GM23248 (cell line): ENCODE results near the gene SMARCA2. TPM values are rescaled to one million over a fixed set of nuclear protein-coding genes. Genes with fewer than 3 reads are reported as not detected.
A peak's percentile ranks its signal among the peaks of the same experiment; 100 is the strongest.

Experiments used
- DNase-seq: peaks from one replicate; pipeline ENCODE4 v3.0.0-alpha.2; 2015
- H2AFZ ChIP-seq: fragments of 200-600 bp; sonication (generic); 2 replicates; pipeline ENCODE4 v1.6.1; 2016; ENCODE audit warnings: antibody characterized with exemption
- H3F3A ChIP-seq: fragments of 200-600 bp; sonication (generic); 2 replicates; pipeline ENCODE4 v1.6.1; 2016; ENCODE audit warnings: mild to moderate bottlenecking, antibody characterized with exemption, mixed run types; ENCODE audit not compliant: insufficient read depth
- H3K27ac ChIP-seq: fragments of 200-600 bp; sonication (generic); 2 replicates; pipeline ENCODE4 v1.5.1; 2016; ENCODE audit warnings: mild to moderate bottlenecking
- H3K27me3 ChIP-seq: fragments of 200-600 bp; sonication (generic); replicated peaks from 2 replicates; pipeline ENCODE4 v1.6.1; 2016; ENCODE audit warnings: mild to moderate bottlenecking; ENCODE audit not compliant: insufficient read depth
- H3K36me3 ChIP-seq: fragments of 200-600 bp; sonication (generic); 2 replicates; pipeline ENCODE4 v1.6.1; 2016; ENCODE audit warnings: low read depth, mild to moderate bottlenecking
- H3K4me1 ChIP-seq: fragments of 200-600 bp; sonication (generic); 2 replicates; pipeline ENCODE4 v1.6.1; 2016; ENCODE audit warnings: mild to moderate bottlenecking; ENCODE audit not compliant: insufficient read depth
- H3K4me2 ChIP-seq: fragments of 200-600 bp; sonication (generic); one replicate; pipeline ENCODE4 v1.6.1; 2016; ENCODE audit warnings: mild to moderate bottlenecking; ENCODE audit not compliant: unreplicated experiment
- H3K4me3 ChIP-seq: fragments of 200-600 bp; sonication (generic); 2 replicates; pipeline ENCODE4 v1.5.1; 2016; ENCODE audit warnings: mild to moderate bottlenecking
- H3K79me2 ChIP-seq: fragments of 200-600 bp; sonication (generic); 2 replicates; pipeline ENCODE4 v1.6.1; 2016; ENCODE audit warnings: mild to moderate bottlenecking; ENCODE audit not compliant: insufficient read depth
- H3K9ac ChIP-seq: fragments of 200-600 bp; sonication (generic); 2 replicates; pipeline ENCODE4 v1.6.1; 2016; ENCODE audit warnings: mild to moderate bottlenecking
- H3K9me2 ChIP-seq: fragments of 200-600 bp; sonication (generic); 2 replicates; pipeline ENCODE4 v1.6.1; 2016; ENCODE audit warnings: mixed run types, mild to moderate bottlenecking, moderate library complexity; ENCODE audit not compliant: insufficient read depth
- H3K9me3 ChIP-seq: fragments of 200-600 bp; sonication (generic); one replicate; pipeline ENCODE4 v1.6.1; 2017; ENCODE audit warnings: low read depth
- H4K20me1 ChIP-seq: fragments of 200-600 bp; sonication (generic); 2 replicates; pipeline ENCODE4 v1.6.0; 2016; ENCODE audit not compliant: insufficient read depth
- EZH2 ChIP-seq: fragments of 200-600 bp; sonication (generic); IDR thresholded peaks from 2 replicates; pipeline ENCODE4 v1.6.1; 2018; ENCODE audit warnings: antibody characterized with exemption, mild to moderate bottlenecking; ENCODE audit not compliant: insufficient read depth, poor library complexity, severe bottlenecking
- EZH2phosphoT487 ChIP-seq: fragments of 200-600 bp; sonication (generic); IDR thresholded peaks from 2 replicates; pipeline ENCODE4 v1.6.1; 2018; ENCODE audit warnings: antibody characterized with exemption, moderate library complexity, mild to moderate bottlenecking, low read depth; ENCODE audit not compliant: insufficient read depth
- WGBS, 2 experiments: methylation state at CpG; one replicate each; pipeline ENCODE4 v1.1.6; 2015 to 2017; ENCODE audit warnings: low lambda C conversion rate in 2 of 2, low coverage in 1 of 2; ENCODE audit errors: missing lambda C conversion rate in 2 of 2; 5-methylcytosine and 5-hydroxymethylcytosine counted together
- in situ Hi-C: fragments of 300-500 bp; cut with MboI; formaldehyde crosslinking; loops from 2 replicates; pipeline ENCODE4 v1.15.0; 2020
- polyA plus RNA-seq: library from polyadenylated mRNA; unstranded; fragments of >200 nt; fragmentation: Nextera tagmentation; extraction: Ambion mirVana; gene quantifications from 2 replicates; pipeline ENCODE4 v1.2.1, GENCODE V29; 2016
- total RNA-seq: library from RNA; depleted of rRNA; stranded (reverse); fragments of >200 nt; shearing (Covaris generic); gene quantifications from 2 replicates; pipeline ENCODE4 v1.2.3, GENCODE V29; 2014

SMARCA2 gene
- total and polyA plus RNA-seq, 2 experiments from 2014 or later = 26.7 to 47.4 TPM

DNA sequence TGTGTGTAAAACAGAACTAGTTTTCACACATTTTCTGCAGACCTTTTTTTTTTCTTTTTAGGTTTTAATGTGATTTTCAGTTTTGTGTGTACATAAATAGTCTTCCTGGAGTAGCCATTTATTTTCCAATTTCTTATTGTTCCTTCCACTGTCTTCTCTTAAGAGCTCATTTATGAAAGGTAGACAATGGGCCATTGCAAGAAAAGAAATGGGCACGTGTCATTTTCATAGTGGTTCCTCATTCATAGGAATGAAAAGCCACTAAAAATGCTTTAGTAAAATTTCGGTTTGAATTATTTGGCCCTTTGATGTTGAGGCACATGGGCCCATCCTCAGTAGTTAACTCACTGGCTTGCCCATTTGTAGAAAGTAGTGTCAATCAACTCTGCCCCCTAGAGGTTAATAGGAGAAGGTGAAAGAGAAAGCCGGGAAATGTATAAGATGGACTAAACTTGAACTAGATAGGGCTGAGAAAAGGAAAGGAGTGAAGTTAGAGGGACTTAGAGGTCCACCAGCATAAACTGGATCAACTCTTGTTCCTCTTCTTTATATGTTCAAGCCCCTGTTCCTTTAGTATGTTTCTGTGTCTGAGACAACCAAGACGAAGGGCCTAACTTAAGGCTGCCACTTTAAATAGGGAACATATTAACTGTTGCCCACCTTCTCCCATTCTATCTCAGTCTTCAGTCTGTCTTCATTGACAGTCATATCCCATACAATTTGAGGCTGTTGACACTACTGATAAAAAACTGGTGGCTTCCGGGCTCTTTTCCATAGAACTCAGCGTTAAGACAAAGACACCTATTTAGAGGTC lies 72.6 kb downstream of the SMARCA2 start:
- peaks cover 11% of the 10 kb centered on the region for H3K4me1 ChIP-seq
- peak; percentile 72 for DNase-seq
- no peaks in the 10 kb centered on the region for H3K9me2 ChIP-seq
- no peaks in the 10 kb centered on the region for H3K9me3 ChIP-seq
- no peak overlapping the region for H3K4me2 ChIP-seq
- in situ Hi-C loops = no loop called here
- no peak overlapping the region for H3K9ac ChIP-seq
- no peaks in the 10 kb centered on the region for H3K79me2 ChIP-seq
- peaks cover 14% of the 10 kb centered on the region; the same call in 1 of the 2 replicates for H3F3A ChIP-seq
- TF ChIP-seq EZH2phosphoT487 (no peak), EZH2 (no peak)
- WGBS, 2 experiments = 77 to 78% methylated on average over 6 of the region's 6 CpGs
- H3K27me3 ChIP-seq = no peaks in the 10 kb centered on the region
- H3K27ac ChIP-seq = no peak overlapping the region
- no peak overlapping the region for H2AFZ ChIP-seq
- no peaks in the 10 kb centered on the region for H4K20me1 ChIP-seq
- H3K4me3 ChIP-seq = no peak overlapping the region
- H3K36me3 ChIP-seq = peaks cover 41% of the 10 kb centered on the region; the same call in 1 of the 2 replicates

DNA sequence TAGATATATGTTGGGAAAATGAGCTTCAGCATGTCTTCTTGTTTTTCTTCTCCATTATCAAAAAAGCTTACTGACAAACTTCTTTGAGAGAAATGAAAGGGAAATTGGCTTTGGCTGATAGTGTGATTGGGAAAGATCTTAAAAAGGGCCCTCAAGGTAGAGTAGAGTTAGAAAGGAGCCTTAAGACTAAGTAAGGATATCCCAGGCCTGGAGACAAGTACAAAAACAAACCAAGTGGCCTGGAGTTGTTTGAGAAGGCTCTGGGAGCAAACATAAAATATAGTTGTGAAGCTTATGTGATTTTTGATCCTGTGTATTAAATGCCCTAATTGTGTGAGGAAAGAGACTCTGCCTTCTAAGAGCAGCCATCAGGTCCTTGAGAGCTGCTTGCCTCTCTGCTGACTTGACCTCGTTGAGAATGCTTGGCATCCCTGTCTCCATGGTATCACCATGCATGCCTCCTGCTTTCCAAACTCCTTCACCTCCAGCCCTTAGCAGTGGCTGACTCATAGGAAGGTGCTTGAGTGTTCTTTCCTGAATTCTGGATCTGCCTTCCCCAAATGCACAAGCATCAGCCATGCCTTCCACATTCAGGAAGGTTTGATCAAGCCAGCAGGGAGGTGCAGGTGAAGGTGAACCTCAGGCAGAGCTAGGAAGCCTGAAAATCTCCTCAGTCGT lies 78.9 kb downstream of the SMARCA2 start:
- Histone ChIP-seq H3K27ac (peak overlapping the region; percentile 13; the same call in 1 of the 2 replicates), H3F3A (no peaks in the 10 kb centered on the region; the same call in 1 of the 2 replicates), H3K9ac (no peak overlapping the region), H2AFZ (no peak overlapping the region), H3K4me3 (no peak overlapping the region), H3K79me2 (no peaks in the 10 kb centered on the region), H3K9me2 (no peaks in the 10 kb centered on the region), H3K27me3 (no peaks in the 10 kb centered on the region), H4K20me1 (no peaks in the 10 kb centered on the region), H3K4me2 (no peak overlapping the region), H3K9me3 (no peaks in the 10 kb centered on the region), H3K36me3 (peaks cover 24% of the 10 kb centered on the region), H3K4me1 (peaks cover 13% of the 10 kb centered on the region)
- DNase-seq = peak; percentile 73
- in situ Hi-C loops = no loop called here
- WGBS, 2 experiments = 47 to 49% methylated on average over 2 of the region's 2 CpGs
- TF ChIP-seq EZH2phosphoT487 (no peak), EZH2 (no peak)

DNA sequence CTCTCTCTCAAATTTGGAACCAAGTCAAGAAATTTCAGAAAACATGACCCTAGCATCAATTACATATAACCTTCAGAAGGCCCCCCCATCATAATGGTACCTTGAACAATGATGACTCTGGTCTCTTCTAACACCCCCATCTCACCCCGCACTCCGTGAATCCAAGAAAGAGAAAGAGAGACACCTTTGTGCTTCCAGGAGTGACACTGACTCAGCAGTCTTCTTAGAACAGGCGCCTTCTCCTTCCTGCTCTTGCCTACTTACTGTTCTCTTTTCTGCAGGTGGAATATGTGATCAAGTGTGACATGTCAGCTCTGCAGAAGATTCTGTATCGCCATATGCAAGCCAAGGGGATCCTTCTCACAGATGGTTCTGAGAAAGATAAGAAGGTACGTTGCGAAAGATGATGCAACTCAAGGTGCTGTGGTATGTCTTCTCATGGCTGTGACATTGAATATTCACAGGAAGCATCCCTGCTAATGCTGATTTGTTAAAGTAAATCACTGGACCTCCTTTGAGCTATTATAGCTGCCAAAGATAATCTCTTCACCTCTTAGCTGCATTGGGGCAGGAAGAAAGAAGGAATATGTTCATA lies 81.3 kb downstream of the SMARCA2 start:
- H3K36me3 ChIP-seq = peaks cover 21% of the 10 kb centered on the region
- H3F3A ChIP-seq = no peaks in the 10 kb centered on the region; the same call in 1 of the 2 replicates
- no peaks in the 10 kb centered on the region for H3K79me2 ChIP-seq
- H3K27me3 ChIP-seq = no peaks in the 10 kb centered on the region
- in situ Hi-C loops = no loop called here
- H3K4me1 ChIP-seq = peaks cover 13% of the 10 kb centered on the region
- no peaks in the 10 kb centered on the region for H3K9me3 ChIP-seq
- no peak for DNase-seq
- TF ChIP-seq EZH2phosphoT487 (no peak), EZH2 (no peak)
- WGBS, 2 experiments = 96 to 97% methylated on average over 6 of the region's 6 CpGs
- no peak overlapping the region for H3K9ac ChIP-seq
- no peak overlapping the region for H3K27ac ChIP-seq
- no peak overlapping the region for H2AFZ ChIP-seq
- no peaks in the 10 kb centered on the region for H3K9me2 ChIP-seq
- H4K20me1 ChIP-seq = no peaks in the 10 kb centered on the region
- no peak overlapping the region for H3K4me2 ChIP-seq
- H3K4me3 ChIP-seq = no peak overlapping the region

DNA sequence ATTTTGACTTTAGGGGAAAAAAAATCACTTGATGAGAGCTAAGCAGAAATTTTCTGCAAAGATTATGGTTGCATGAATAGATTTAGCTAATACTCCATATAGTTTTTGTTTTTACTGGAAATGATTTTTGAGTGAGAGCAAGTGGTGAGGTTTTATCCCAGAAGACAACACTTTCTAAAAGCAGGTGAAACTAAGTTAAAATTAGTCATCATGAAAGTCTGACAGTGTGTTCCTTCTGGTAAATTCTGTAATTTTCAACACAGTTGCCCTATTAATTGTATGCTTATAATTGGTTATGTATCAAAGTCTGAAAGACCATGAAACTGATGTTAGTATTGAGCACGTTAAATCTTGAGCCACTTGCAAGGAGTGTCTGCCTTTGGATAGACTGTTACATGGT lies 91.5 kb downstream of the SMARCA2 start:
- Histone ChIP-seq H3K36me3 (peaks cover 14% of the 10 kb centered on the region; the same call in 1 of the 2 replicates), H3K27me3 (no peaks in the 10 kb centered on the region), H4K20me1 (no peaks in the 10 kb centered on the region), H3K9me3 (no peaks in the 10 kb centered on the region), H3K27ac (no peak overlapping the region), H3K4me2 (no peak overlapping the region), H3K4me1 (peaks cover 23% of the 10 kb centered on the region), H3K79me2 (no peaks in the 10 kb centered on the region), H3K9ac (no peak overlapping the region), H2AFZ (no peak overlapping the region), H3K9me2 (no peaks in the 10 kb centered on the region), H3K4me3 (no peak overlapping the region), H3F3A (peaks cover 30% of the 10 kb centered on the region)
- in situ Hi-C loops = no loop called here
- no peak for DNase-seq
- WGBS, 2 experiments = 97 to 98% methylated on average over 1 of the region's 1 CpG
- TF ChIP-seq EZH2 (no peak), EZH2phosphoT487 (no peak)
